NCI-H146 treated with DMSO at 0.1 percent for 48 hours (cell line): Measurements from ENCODE around the gene LPP.

Source experiments
- DNase-seq: peaks from one replicate; lab custom pipeline; 2025; ENCODE audit not compliant: unreplicated experiment; lab: John Stamatoyannopoulos, UW

LPP gene

GRCh38 chr3:188817103-188817934, 663.4 kb downstream of the LPP start:
- DNase-seq: no peak

- DNase-seq: no peak
These were observed 663.9 kb downstream of the LPP start for GRCh38 chr3:188817935-188818269.

- DNase-seq: no peak
These were observed 664.3 kb downstream of the LPP start for GRCh38 chr3:188818282-188818681.

GRCh38 chr3:188819939-188820338, 666.0 kb downstream of the LPP start:
- DNase-seq: no peak

GRCh38 chr3:188822004-188822403, 668.0 kb downstream of the LPP start:
- DNase-seq: no peak

GRCh38 chr3:188822411-188822810, 668.5 kb downstream of the LPP start:
- no peak for DNase-seq

- DNase-seq: no peak
These were observed 670.6 kb downstream of the LPP start for GRCh38 chr3:188824566-188824965.

GRCh38 chr3:188825901-188826300, 671.9 kb downstream of the LPP start:
- no peak for DNase-seq

GRCh38 chr3:188826574-188826973, 672.6 kb downstream of the LPP start:
- no peak for DNase-seq

- DNase-seq: no peak
These were observed 673.1 kb downstream of the LPP start for GRCh38 chr3:188827103-188827502.

- no peak for DNase-seq
These were observed 673.6 kb downstream of the LPP start for GRCh38 chr3:188827576-188827975.

- DNase-seq: no peak
These were observed 675.2 kb downstream of the LPP start for GRCh38 chr3:188829130-188829529.

GRCh38 chr3:188829576-188829975, 675.6 kb downstream of the LPP start:
- no peak for DNase-seq

GRCh38 chr3:188830893-188831292, 676.9 kb downstream of the LPP start:
- DNase-seq: no peak

- DNase-seq: no peak
These were observed 678.2 kb downstream of the LPP start for GRCh38 chr3:188832146-188832545.

GRCh38 chr3:188832961-188833721, 679.2 kb downstream of the LPP start:
- DNase-seq: no peak

GRCh38 chr3:188834349-188834748, 680.4 kb downstream of the LPP start:
- DNase-seq: no peak

- no peak for DNase-seq
These were observed 685.3 kb downstream of the LPP start for GRCh38 chr3:188839187-188839695.

- no peak for DNase-seq
These were observed 686.3 kb downstream of the LPP start for GRCh38 chr3:188840290-188840689.

GRCh38 chr3:188841906-188842305, 687.9 kb downstream of the LPP start:
- DNase-seq: no peak

- DNase-seq: no peak
These were observed 688.7 kb downstream of the LPP start for GRCh38 chr3:188842639-188843038.

GRCh38 chr3:188844096-188844495, 690.1 kb downstream of the LPP start:
- DNase-seq: no peak
